HG02852 (cell line): ENCODE measurements around the gene SLC16A4.
"Not testable (repeated sequence)": the region's sequence is repeated elsewhere in the genome, so short reads cannot be mapped to it uniquely, and the experiment has no call there.

Experiments
- ATAC-seq: cut with Tn5 transposase; IDR thresholded peaks from one replicate; pipeline ENCODE4 v1.9.1; 2021; ENCODE audit warnings: mild to moderate bottlenecking, moderate library complexity; ENCODE audit not compliant: unreplicated experiment

The SLC16A4 gene

DNA sequence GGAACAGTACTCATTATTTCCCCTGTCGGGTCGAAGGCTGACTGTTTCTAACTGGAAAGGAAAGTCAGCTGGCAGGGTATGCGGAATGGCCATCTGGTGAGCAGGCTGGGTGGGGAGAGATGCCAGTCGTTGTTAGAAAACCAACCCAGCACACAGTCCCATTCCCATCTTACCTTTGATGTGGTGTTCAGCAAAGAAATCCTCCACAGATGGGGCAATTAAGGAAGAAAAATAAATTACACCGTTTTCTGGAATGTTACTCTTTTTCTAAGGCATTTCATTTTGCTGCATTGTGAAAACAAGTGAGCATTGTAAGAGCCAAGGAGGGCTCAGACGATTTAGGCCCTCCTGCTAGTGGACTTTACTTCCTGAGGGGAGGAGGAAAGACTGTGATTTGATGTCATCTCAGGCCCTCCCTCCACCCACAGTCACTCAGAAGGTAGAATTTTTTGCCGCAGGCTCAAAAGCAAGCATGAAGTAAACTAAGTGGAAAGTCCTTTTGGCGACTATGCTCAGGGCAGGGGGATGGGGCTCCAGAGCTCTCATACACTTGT lies at the start of gene SLC16A4:
SLC16A4 (minus strand) TSS at position 335 of the 554 bp plus-strand sequence. CDS start 1,703 bp downstream, outside the sequence.
- ATAC-seq, result no peak

DNA sequence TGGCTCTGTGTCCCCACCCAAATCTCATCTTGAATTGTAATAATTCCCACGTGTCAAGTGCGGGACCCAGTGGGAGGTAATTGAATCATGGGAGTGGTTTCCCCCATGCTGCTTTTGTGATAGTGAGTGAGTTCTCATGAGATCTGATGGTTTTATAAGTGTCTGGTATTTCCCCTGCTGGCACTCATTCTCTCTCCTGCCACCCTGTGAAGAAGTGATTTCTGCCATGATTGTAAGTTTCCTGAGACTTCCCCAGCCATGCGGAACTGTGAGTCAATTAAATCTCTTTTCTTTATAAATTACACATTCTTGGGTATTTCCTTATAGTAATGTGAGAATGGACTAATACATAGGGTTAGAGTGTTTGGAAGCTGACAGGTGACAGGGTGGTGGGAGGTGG lies 49.0 kb upstream of the SLC16A4 start:
- not testable (repeated sequence) for ATAC-seq

DNA sequence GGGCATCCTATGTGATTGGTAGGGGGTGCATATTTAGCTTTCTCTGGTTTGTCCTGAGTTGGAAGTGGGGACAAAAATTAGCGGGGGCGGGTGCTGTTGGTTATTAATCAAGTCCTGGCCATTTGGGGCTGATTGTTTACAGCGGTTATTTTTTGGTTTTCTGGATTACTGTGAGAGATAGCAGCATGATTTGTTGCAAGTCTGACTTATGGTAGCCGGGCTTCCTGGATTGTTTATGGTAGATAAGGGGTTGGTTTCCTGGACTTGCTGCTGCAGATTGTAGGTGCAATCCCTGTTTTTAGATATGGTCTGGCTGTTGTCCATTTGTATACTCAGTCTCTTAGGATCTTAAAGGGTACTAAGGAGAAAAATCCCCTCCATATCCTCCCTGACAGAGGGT lies 48.1 kb upstream of the SLC16A4 start:
- no peak for ATAC-seq

DNA sequence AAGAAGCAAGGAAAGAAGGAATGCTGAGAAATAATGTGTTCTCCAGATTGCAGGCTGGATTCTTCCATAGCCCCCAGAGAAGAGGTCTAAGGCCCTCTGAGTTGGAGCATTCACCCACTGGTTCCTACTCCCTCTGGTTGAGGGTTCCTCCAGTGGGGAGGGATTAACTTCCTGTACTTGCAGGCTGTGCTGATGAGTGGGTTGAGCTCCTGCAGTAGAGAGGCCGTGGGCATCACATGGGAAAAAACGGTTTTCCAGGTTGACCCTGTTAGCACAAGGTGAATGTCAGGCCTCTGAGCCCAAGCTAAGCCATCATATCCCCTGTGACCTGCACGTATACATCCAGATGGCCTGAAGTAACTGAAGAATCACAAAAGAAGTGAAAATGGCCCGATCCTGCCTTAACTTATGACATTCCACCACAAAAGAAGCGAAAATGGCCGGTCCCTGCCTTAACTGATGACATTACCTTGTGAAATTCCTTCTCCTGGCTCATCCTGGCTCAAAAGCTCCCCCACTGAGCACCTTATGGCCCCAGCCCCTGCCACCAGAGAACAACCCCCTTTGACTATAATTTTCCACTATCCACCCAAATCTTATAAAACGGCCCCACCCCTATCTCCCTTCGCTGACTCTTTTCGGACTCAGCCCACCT lies 46.9 kb upstream of the SLC16A4 start:
- not testable (repeated sequence) for ATAC-seq

DNA sequence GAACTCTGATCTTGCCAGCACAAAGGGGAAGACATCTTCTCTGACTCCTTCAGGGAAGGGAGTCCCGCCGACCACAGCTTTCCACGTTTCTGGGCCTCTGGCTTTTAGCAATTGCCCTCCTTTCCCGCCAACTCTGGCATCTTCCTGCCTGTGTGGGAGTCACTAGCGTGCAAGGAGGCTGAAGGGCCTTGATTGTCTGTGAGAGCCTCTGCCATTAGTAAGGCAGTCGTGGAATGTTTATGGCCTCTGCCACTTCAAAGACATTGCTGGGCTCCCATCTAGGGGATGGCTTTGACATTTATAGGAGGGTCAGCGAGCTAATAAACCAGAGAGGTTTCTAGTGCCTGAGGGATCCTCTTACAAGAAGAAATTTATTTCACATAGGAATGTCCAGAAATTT lies 45.8 kb upstream of the SLC16A4 start:
- no peak for ATAC-seq

DNA sequence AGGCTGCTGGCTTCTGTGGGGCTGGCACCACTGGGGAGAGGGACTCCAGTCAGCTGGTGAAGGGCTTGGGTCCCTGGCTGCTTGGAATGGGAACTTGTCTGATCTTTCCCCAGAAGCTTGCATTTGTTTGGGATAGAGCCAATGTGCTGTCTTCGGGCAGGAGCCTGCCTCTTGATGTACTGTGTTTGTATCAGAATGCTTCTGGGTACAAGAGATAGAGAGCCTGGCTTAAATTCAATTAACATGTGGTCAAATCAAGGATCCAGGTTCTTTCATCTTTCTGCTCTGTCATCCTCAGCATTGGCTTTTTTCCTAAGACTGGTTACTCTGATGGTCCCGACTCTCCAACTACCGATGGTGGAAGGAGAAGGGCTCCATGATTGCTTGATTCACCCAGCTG lies 44.1 kb upstream of the SLC16A4 start:
- no peak for ATAC-seq

DNA sequence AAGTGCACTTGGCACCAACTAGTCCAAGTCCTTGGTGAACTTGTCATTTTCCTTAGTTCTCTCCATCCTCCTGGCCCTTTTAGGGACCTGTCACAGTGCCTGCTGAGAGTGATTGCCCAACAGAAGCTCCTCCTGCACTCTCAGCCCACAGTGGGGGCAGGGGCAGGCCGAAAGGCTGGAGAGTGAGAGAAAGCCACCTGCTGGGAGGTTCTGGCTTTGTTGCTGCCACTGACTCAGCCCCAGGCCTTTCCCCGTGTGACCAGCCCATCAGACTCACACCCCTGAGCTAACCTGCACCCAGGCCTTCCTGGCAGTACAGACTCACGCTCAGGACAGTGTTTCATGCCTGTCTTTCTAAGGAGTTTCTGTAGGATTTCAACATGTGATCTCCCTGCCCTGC lies 43.0 kb upstream of the SLC16A4 start:
- ATAC-seq, result no peak

DNA sequence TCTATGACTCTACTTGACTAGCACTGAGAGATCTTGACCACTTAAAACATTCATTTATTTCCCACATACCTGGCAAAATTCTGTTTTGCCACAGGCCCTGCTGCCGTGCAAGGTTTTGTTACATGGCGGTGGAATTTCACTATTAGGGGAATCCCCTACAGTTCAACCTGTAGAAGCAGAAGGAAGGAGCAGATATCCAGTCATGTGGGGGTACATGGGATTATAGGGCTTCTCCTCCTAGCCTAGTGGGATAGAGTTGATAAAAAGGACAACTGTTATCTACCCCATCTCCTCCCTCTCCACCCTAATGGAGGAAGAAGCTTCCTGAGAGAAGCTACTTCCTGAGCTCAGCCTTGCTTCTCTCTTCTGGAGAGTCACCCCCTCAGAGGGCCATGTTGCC lies 42.4 kb upstream of the SLC16A4 start:
- no peak for ATAC-seq

DNA sequence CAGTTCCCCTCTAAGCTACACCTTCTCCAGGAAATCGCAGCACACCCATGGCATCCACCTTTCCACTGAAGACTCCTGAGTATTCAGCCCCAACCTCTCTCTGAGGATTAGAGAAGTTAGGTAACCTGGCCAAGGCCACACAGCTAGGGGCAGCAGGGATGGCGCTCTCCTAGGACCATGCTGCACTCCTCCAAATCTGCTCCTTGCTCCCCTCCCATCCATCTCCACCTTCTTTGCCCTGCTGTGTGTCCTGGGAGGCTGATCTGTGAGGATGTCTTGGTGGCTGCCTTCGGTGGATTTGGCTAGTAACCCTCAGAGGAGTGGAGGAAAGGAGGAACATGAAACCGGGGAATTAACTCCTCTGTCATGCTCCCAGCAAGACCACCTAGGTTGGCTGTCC lies 40.1 kb upstream of the SLC16A4 start:
- ATAC-seq, result no peak

DNA sequence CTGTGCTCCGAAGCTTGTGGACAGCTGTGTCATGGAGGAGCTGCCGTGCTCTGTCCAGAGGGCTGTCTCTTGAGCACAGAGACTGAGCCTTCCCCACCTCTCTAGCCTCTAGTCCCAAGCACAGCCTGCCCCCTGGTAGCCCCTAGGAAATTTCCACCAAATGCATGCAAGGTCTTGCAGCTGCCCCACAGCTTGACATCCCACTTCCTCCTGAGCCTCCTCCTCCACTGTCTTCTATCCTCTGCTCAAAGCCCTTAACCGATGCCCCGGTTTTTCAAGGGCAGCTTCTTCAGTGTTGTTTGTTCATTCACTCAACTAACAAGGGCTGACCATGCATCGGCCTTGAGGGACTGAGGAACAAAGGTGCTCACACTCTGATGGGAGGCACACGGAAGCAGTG lies 39.5 kb upstream of the SLC16A4 start:
- no peak for ATAC-seq

DNA sequence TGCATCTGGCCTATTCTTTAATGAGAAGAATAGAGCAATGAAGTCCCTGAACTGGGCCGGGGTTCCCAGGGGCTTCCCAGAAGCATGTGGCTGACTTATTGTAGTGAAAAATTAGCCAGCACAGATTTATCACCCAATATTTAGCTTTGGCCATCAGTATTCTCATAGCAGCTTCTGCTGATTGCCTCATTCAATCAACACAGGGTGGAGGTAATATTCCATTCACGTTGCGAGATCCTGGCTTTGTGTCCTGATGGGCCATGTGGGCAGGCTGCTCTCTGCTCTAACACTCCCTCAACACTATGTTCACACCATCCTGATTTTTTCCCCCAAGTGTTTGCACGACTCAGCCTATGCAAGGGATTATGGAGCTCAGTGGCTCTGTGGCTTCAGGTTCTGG lies 38.1 kb upstream of the SLC16A4 start:
- ATAC-seq, result no peak

DNA sequence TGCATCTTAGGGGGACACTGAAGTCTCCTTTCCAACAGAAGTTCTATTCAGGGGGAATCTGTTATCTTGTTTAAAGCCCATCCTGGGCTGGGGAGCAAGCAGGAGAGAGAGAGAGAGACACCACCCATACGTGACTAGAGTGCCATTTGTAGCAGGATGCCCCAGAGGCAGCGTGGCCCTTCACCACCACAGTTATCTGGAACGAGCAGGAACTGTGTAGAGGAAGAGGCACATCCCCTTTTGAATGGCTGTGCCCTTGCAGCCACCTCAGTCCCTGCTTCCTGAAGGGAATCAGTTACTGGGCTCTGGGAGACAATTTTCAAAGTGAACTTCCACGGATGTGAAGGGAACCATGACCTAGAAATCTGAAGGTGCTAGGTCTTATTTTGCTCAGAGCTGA lies 36.0 kb upstream of the SLC16A4 start:
- ATAC-seq, result no peak

DNA sequence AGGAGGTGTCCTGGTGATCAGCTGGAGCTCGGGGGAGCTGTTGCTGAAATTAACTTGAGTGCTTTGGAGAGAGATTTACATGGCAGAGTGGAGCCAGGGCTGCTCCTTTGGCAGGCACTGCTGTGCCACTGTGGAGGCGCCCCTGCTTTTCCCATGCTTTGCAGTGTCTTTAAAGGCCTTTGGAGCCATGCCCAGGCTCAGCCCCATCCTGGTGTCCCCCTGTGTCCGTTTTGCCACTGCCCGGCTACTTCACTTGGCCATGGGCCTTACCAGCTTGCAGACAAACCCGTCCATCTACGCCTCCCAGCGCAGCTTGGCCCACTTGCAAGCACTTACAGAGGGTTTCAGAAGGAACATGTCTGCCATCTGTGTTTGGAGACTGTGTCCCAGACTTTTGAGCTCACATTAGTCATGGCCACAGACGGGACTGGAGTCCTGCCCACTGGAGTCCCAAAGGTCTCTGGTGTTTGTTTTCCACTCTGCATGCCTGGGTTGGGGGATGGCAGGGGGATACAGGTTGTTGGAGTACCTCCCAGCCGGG lies 34.9 kb upstream of the SLC16A4 start:
- no peak for ATAC-seq

DNA sequence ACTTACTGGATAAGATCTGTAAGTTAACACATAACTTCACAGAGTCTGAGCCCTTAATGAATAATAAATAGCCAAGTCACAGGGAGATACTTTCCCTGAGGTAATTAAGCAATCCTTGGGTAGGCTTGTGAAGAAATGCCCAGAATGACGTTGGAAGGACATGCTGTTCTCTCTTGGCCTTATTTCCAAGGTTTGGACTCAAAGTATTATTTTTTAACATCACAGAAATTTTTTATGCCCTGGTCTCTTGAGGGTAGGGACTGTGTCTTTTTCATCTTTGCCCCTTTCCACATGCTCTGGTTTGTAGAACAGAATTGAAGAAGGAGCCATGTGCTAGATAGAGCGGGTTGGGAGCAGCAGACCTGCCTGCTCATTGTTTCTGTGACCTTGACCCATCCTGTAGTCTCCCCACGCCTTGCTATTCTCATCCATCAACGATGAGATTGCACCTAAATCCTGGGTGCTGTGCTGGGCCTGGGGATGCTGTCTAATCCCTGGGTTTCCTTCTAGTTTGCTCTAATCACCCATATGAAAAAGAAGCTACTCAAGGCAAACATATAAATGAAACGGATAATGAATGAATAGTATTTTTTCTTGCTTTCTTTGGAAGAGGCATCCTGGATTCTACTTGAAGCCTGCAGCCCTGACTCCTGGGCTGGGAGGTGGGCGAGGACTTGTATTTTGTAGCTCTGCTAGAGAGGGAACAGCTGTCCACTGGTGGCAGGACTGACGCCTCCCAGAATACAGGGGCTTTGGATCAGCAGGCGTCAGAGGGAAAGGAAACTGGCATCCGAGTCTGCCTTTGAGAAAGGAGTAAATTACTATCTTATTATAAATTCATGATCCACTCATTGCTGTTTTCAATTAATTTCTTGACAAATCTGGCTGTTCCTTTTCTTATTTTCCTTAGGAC lies 34.1 kb upstream of the SLC16A4 start:
- no peak for ATAC-seq

DNA sequence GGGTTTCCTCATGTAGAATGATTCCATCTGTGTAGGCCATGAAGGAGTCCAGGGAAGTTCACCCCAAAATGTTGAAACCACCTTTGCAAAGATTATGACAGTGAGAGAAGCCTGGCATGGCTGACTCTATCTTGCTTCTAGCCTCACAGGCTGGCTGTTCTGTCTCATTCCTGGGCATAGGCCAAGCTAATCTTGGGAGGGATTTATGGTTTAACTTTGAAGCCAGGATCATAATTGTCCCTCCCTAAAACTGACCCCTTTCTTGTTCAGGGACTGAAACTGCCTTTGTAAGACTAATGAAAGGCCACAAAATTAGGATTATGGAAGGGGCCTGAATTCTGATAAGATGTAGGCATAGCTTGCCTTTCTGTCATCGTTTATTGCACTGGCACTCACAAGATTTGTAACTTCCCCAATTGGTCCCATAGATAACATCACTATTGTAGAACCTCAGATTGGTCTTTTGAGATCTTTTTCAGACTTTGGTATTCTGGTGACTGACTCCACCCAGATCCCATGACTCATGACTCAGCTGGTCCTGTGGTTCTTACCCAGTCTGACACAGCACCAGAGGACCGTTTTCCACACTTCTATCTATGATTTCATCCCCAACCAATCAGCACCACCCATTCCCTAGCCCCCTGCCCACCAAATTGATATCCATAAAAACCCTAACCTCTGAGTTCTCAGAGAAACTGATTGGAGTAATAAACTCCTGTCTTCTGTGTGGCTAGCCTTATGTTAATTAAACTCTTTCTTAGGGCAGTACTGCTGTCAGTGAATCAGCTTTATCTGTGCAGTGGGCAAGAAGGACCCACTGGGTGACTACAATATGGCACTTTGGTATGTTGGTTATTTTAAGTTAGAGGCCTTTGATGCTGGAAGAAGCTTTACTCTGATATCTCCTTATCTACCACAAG lies 30.3 kb upstream of the SLC16A4 start:
- no peak for ATAC-seq

DNA sequence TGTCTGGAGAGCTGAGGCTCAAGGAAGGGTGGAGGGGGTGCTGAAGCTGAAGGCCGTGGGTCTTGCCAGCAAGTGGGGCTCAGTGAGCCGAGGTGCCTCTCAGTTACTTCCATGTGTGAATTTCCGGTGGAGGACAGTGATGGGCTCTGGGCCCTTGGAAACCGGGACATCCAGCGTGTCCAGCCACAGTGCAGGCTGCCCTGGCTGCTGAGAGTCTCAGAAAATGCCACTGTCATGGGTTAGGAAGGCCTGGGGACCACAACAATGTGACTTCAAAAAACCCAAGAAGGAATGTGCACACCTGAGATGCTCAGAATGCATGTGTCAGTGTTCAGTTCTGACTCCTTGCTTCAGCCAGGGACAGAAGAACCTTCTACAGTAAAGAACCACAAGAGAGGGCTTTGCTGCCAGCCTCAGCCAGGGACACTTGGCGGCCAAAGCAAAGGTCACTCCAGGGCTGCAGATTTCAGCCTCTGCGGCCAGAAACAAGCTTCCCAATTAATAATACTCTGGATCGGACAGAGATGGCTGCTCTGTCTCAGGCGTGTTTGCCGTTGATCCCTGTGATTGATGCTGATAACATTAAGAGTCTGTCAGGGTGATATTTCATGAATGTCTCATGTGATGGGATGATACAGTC lies 29.3 kb upstream of the SLC16A4 start:
- no peak for ATAC-seq

DNA sequence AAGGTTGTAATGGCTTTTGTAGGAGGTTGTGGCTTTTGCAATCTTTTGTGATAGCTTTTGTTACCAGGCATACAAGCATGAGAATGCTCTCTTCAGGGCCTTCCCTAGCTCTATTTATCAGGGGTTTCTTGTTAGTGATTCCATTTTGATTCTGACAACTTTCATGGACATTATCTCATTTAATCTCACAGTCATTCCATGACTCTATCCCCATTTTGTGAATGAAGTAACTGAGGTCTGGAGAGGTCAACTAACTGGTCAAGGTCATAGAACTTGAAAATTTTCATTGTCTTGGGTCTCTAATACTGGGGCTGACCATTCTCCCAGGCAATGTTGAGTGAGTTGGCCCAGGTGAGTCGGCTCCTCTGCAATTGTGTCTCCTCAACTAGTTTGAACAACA lies 27.9 kb upstream of the SLC16A4 start:
- no peak for ATAC-seq

DNA sequence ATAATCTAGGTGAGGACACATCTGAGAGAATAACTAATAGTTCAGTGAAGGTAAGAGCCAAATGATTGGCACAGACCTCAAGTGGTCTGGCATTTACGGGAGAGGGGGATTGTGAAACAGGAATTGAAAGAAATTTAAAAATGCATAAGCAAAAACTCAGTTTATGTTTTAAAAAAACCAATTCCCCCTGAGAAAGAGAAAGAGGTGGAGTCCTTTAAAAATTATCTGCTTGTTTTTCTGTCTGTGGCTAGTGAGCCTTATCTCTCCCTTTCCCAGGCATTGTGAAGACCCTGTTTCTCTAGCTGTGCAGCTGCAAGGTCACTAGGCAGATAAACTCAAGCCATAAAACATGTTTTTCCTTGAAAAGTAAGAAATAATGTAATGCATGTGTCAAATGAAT lies 22.2 kb upstream of the SLC16A4 start:
- not testable (repeated sequence) for ATAC-seq

DNA sequence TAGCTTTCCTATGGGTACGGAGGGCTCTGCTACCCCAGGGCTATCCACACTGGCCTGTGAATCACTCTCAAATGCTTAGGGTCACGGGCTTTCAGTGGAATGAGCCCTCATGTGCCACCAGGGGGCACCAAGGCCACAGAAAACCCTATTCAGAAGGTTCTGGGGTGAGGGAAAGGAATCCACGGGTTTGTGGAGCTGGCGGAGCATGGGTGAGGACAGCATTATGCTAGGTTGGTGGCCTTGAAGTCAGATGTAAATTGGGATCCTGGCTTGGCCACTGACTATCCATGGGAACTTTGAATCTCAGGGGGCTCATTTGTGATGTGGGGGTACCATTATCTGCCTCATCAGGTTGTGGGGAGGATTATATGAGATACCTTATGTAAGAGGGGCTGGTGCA lies 21.8 kb upstream of the SLC16A4 start:
- ATAC-seq, result no peak

DNA sequence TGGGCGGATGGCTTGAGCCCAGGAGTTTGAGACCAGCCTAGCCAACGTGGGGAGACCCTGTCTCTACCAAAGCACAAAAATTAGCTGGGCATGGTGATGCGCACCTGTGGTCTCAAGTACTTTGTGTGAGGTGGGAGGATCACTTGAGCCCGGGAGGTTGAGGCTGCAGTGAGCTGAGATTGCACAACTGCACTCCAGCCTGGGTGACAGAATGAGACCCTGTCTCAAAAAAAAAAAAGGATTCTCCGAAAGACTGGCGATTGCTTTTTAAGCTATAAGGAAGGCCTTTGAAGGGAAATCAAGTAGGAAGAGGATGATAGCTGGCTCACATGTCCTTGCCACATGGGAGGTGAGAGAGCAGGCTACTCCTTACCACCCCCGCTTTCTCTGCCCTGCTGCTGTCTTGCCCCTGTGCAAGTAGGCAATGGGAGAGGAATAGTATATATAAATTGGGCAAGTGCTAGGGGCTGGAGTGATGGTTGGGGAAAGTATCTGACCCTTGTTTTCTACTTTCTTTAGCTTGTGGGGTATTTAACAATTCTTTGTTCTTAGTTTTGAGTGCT lies 20.4 kb upstream of the SLC16A4 start:
- no peak for ATAC-seq
